HG02852 (cell line): ENCODE results near the gene COX10.
"Not testable (repeated sequence)": the region's sequence is repeated elsewhere in the genome, so short reads cannot be mapped to it uniquely, and the experiment has no call there.

Source experiments
- ATAC-seq: cut with Tn5 transposase; IDR thresholded peaks from one replicate; pipeline ENCODE4 v1.9.1; 2021; ENCODE audit warnings: mild to moderate bottlenecking, moderate library complexity; ENCODE audit not compliant: unreplicated experiment

The COX10 gene

DNA sequence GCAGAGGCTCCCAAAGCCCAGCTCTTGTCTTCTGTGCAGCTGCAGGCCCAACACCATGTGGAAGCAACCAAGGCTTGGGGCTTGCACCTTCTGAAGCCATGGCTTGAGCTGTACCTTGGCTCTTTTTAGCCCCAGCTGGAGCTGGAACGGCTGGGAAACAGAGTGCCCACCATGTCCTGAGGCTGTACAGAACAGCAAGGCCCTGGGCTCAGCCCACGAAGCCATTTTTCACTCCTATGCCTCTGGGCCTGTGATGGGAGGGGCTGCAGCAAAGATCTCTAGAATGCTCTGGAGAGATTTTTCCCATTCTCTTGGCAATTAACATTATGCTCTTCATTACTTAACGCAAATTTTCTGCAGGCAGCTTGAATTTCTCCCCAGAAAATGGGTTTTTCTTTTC lies 99.3 kb downstream of the COX10 start:
- ATAC-seq: no peak

GRCh38 chr17:14169287-14169686 lies 100.0 kb downstream of the COX10 start:
- ATAC-seq: no peak

- no peak for ATAC-seq
Observed at GRCh38 chr17:14169901-14170300, 100.6 kb downstream of the COX10 start.

DNA sequence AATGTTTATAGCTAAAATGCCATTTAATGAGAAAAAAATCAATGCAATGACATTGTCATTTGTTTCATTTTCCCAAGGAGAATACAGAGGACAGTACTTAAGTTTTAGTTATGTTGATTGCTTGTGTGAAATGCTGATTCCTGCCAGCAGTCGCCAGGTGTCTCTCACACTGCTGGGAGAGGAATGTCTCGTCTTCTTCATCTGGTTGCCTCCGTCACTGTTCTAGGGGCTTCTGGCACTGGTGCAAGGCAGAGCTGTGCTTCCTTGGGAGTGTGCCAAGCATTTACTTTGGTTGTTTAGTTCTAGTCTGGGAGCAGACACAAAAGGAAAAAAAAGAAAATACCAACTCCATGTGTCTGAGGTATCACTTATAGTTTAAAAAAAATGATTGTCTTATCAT lies 107.7 kb downstream of the COX10 start:
- ATAC-seq: not testable (repeated sequence)

DNA sequence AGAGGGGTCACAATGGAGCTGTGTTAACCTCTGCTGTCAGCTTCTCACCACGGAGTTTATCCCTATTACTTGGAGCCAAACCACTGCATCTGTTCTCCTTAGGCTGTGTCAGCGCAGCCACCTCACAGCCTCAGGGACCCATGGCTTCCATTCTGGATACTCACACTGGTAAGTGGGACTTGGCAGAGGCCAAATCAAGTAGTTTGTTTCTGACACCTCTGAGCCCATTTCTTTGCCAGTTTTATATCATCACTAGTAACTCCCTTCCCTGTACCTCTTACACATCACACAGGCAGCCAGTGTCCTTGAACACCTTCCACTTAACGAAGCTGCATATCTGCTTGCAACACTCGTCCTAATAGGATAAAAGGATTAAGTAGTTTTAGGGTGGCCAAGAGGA lies 108.5 kb downstream of the COX10 start:
- not testable (repeated sequence) for ATAC-seq

DNA sequence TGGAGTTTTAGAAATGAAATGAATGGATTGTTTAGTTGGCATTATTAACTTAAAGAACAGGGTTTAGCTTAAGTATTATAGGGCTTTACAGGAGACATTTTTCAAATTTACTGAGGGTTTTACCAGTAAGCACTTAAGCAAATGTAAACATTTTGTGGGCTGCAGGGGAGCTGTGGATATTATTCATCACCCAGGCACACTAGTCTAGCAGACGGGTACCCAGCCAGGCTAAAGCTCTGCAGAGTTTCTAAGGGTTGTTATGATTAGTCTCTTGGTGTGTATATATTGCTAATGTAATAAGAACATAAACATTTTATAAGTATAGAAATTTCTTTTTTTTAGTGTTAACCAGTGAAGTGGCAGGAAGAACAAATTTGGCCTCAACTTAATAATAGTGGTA lies 110.6 kb downstream of the COX10 start:
- not testable (repeated sequence) for ATAC-seq

DNA sequence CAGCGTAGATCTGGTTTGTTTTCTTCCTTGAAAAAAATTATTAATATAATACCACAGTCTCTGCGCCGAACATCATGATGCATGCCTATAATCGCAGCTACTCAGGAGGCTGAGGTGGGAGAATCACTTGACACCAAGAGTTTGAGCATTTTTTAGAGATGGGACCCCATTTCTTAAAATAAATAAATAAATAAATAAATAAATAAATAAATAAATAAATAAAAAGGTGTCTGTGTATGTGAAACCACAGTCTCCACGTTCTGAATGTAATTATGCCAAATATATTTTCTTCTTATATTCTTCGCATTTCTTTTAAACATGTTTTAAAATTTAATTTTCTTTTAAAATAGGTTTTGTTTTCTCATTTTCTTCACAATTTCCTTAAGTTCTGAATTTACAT lies 112.8 kb downstream of the COX10 start:
- ATAC-seq: not testable (repeated sequence)

- not testable (repeated sequence) for ATAC-seq
Observed at GRCh38 chr17:14184536-14184935, 115.2 kb downstream of the COX10 start.

- not testable (repeated sequence) for ATAC-seq
Observed at GRCh38 chr17:14186443-14186842, 117.1 kb downstream of the COX10 start.

GRCh38 chr17:14190774-14191173 lies 121.5 kb downstream of the COX10 start:
- ATAC-seq: not testable (repeated sequence)

DNA sequence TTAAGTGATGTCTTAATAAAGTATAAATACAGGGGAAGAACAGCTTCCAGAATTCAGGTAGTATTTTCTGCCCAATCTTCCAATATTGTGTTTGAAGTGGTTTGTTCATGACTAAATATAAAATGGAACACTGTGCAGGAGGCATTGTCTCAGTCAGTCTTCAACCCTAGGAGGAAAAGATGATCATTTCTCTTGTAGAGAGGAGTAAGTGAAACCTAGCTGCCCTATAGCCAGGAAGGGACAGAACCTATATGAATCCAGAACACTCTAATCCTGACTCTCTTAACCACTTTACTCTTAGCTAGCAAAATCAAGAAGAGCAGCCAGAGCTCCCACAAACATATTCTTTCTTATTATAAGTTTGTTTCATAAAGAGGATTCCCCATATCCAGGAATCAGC lies 122.2 kb downstream of the COX10 start:
- not testable (repeated sequence) for ATAC-seq

- ATAC-seq: not testable (repeated sequence)
Observed at GRCh38 chr17:14192039-14192438, 122.7 kb downstream of the COX10 start.

DNA sequence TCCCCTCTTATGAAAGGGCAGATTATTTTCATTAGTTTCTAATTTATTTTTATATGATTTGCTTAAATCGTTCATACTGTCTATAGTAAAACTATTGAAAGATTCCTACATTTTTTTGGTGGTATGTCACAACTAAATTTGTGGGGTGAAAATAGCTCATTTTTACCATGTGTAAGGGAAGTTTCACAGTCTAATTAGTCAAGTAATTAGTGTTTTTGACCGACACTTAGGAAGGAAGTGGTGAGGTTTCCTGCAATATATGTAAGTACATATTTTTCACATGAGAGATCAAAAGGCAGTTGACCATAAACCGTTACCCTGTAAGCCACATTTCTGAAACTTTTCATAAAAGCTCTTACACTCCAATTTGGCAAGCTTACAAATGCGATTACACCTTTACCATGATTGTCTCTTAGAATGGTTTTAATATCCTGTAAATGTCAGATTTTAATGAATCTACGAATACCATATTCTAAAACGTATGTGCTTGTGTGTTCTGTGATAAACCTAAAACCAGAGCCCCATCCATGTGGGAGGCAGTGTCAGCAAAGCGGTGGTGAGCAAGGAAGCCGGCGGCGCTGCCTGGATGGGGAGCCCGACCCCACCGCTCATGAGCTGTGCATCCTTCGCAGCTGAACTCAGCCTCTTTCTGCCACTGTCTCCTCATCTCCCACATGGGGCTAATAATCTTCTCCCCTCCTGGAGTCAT lies 123.5 kb downstream of the COX10 start:
- ATAC-seq: peak; percentile 70

- ATAC-seq: no peak
Observed at GRCh38 chr17:14196377-14196997, 127.2 kb downstream of the COX10 start.

GRCh38 chr17:14197057-14197456 lies 127.8 kb downstream of the COX10 start:
- no peak for ATAC-seq

GRCh38 chr17:14197586-14197985 lies 128.3 kb downstream of the COX10 start:
- ATAC-seq: no peak

- no peak for ATAC-seq
Observed at GRCh38 chr17:14198013-14198412, 128.7 kb downstream of the COX10 start.

GRCh38 chr17:14198575-14198974 lies 129.3 kb downstream of the COX10 start:
- no peak for ATAC-seq

- ATAC-seq: no peak
Observed at GRCh38 chr17:14199601-14200000, 130.3 kb downstream of the COX10 start.

DNA sequence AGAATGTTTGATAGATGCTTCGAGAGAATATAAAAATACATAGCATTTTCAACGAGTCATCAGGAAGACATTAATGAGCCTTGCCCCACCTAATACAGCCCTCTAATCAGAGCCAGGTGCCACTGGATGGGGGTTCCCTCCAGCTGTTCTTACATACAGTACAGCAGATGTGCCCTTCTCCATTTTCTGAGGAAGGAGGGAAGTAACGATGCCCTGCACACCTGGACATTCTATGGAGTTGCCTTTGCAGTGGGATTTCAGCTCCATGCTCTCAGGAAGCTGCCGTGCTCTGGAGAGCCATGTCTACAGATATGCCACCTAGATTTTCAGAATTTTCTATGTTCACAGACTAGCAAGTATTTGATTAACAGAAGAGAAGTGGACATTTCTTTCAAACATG lies 131.1 kb downstream of the COX10 start:
- ATAC-seq: no peak

DNA sequence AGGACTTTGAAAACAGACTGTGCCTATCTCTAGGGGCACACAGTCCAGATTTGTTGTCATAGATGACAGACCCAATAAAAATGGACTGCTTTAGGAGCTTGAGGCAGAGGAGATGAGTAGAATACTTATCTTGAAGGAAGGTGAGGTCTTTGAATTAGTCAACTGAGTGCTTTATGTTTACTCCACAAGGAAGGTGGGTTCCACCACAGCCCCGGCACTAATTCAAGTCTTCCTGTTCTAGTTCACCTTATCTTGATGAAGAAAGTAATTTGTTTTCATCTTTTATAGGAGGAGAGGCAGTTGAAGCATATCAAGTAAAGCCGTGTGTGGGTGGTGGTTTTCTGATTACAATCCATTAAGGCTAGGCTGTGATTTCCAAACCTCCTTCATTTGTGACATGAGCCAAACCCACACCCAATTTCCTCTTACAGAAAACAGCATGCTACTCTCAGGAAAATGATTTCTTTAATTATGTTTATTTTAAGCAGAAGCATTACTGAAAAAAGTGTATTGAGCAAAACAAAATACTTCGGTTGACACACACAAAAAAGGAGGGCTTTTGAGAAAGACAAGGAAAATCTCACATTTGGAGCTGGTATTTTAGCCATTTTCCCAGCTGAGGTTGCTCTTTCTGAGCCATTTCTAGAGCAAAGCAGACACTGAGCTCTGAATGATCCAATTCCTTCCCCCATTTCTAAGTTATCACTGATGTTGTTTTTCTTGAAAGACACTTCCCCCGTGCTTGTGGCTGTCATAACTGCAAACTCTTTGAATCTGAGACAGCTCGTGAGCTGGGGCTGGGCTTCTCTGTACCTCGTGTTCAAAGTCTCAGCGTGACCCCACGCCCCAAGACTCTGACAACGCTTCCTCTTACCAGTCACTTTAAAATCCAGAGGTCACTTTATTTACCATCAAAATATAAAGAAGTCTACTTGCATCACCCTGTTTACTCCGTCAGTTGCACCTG lies 132.0 kb downstream of the COX10 start:
- no peak for ATAC-seq
